GM18909 (cell line): ENCODE results near the gene ECI1.
"Not testable (repeated sequence)": the region's sequence is repeated elsewhere in the genome, so short reads cannot be mapped to it uniquely, and the experiment has no call there.

Source experiments
- ATAC-seq: cut with Tn5 transposase; IDR thresholded peaks from one replicate; pipeline ENCODE4 v1.9.1; 2021; ENCODE audit warnings: mild to moderate bottlenecking; ENCODE audit not compliant: unreplicated experiment, poor library complexity

ECI1 gene

DNA sequence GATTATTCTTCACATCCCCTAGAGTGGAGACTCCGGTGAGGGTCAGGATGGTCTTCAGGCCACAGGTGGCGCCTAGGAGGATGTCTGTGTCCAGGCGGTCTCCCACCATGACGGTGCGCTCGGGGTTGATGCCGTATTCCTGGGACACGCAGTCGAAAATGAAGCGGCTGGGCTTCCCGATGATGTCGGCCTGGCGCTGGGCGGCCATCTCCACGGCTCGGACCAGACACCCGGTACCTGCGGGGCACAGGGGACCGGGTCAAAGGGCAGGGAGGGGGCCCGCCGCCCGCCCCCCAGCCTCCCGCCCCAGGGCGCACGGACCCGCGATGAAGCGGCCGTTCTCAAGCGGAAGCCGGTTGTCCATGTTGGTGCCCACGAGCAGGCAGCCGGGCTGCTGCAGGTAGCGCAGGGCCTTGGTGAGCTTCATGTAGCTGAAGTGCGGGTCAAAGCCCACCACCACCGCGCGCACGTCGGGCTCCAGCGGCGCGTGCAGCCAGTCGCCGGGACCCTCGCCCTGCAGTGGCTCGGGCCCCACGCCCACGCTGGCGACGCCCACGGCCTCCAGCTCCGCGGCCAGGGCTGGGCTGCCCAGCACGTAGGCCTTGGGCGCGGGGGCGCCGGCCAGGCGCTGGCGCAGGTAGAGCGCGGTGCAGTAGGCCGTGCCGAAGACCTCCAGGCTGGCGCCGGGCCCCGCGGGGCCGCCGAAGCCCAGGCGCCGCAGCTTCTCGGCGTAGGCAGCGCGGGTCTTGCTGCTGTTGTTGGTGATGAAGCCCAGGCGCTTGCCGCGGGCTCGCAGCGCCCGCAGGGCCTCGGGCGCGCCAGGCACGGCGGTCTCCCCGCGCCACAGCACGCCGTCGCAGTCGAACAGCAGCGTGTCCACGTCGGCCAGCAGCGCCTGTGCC, 37.3 kb downstream of the ECI1 start:
- peak; percentile 11 for ATAC-seq

- no peak for ATAC-seq
Measured at GRCh38 chr16:2212362-2213324, 38.7 kb downstream of the ECI1 start.

GRCh38 chr16:2211923-2212347, 39.5 kb downstream of the ECI1 start:
- no peak for ATAC-seq

GRCh38 chr16:2210386-2211365, 40.7 kb downstream of the ECI1 start, which contains the start of gene BRICD5:
TSS of gene BRICD5 (minus strand) at chr16:2210863. CDS start at chr16:2210833, 30 bp downstream.
- no peak for ATAC-seq

DNA sequence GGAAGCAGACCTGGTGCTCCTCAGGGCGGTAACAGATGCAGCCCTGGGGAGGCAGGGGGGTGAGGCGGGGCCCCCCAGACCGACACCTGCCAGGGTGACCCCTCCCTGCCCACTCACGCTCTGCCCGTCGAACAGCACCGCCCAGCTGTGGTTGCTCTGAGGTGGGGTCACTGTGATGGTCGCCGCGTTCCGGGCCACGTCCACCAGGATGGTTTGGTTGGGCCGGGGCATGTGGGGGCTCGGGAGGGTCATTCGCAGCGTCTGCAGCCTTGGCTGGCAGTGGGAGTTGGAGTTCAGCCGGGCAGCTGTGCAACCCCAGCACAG, 41.4 kb downstream of the ECI1 start:
- ATAC-seq = no peak

- ATAC-seq = no peak
Measured at GRCh38 chr16:2209258-2210008, 42.0 kb downstream of the ECI1 start.

- ATAC-seq = no peak
Measured at GRCh38 chr16:2208772-2209171, 42.6 kb downstream of the ECI1 start.

DNA sequence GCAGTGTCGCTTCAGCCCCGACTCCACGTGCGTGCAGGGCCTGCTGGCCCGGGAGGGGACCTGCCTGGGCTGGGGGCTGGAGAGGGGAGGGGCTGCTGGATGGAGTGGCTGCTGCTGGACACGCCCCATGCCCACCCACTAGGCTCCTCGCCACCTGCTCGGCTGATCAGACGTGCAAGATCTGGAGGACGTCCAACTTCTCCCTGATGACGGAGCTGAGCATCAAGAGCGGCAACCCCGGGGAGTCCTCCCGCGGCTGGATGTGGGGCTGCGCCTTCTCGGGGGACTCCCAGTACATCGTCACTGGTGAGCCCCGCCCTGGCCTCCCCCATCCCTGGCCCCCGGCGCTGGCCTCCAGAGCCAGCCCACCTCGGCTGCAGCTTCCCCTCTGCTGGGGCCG, 43.1 kb downstream of the ECI1 start:
- no peak for ATAC-seq

GRCh38 chr16:2207872-2208271, 43.5 kb downstream of the ECI1 start:
- ATAC-seq = no peak

DNA sequence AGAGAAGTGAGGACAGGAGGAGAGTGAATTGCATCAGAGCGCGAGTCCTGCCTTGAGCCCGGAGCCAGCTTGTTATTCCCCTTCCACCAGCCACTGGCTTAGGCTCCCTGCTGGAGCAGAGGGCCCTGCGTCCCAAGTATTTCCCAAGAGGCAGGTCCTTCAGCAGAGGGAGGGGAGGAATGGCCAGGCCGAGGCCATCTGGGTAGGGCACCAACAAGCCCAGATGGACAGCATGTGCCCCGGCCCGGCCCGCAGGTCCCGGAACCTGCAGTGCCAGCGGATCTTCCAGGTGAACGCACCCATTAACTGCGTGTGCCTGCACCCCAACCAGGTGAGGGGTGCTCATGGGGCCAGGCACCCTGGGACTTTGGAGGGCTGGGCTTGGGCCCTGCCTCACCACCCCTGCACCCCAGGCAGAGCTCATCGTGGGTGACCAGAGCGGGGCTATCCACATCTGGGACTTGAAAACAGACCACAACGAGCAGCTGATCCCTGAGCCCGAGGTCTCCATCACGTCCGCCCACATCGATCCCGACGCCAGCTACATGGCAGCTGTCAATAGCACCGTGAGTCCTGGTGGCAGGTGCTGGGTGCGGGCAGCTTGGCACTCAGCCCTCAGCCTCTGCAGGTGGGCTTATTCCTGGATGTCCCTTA, 44.5 kb downstream of the ECI1 start:
- no peak for ATAC-seq

DNA sequence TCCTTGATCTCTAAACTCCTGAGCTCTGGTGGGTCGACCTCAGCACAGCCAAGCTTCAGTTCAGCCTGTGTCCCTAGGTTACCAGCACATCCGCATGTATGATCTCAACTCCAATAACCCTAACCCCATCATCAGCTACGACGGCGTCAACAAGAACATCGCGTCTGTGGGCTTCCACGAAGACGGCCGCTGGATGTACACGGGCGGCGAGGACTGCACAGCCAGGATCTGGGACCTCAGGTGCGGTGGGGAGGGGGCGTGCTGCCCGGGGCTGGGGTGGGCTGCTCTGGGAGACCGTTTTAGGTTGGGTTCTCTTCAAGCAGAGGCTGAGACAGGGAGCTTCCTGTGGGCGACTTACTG, 45.0 kb downstream of the ECI1 start:
- ATAC-seq = no peak

- ATAC-seq = peak; percentile 4
Measured at GRCh38 chr16:2205967-2206313, 45.4 kb downstream of the ECI1 start.

GRCh38 chr16:2205104-2205966, 46.1 kb downstream of the ECI1 start, which contains the start of gene MLST8:
TSS of gene MLST8 (plus strand) at chr16:2205454. CDS start at chr16:2206086, 632 bp downstream.
- peak; percentile 83 for ATAC-seq

DNA sequence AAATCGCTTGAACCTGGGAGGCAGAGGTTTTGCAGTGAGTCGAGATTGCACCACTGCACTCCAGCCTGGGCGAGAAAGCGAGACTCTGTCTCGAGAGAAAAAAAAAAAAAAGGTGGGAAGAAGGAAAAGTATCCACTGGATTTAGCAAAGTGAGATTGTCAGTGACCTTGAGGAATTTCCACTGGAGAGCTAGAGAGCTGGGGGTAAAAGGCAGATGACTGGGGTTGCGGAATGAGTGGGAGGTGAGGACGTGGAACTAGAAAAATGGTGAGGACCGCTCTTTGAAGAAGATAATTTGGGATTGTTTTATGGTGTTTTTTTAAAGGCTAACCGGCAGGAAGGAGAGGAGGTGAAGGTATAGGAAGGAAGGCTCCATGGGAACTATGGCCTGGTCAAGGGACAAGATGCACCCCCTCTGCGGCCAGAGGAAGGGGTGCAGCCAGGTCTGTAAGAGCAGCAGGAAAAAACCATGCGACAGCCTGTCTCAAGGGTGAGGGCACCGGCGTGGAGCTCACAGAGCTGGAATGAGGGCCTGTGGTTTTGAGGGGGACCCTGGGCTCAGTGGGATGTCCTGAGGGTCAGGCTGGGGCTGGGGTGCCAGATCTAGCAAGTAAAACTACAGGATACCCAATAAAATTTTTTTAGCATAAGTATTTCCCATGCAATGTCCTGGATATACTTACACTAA, 46.8 kb downstream of the ECI1 start:
- ATAC-seq = no peak

- not testable (repeated sequence) for ATAC-seq
Measured at GRCh38 chr16:2203119-2203688, 48.2 kb downstream of the ECI1 start.

GRCh38 chr16:2200313-2200712, 51.1 kb downstream of the ECI1 start:
- no peak for ATAC-seq

GRCh38 chr16:2199621-2200139, 51.7 kb downstream of the ECI1 start:
- ATAC-seq = no peak
